ENCODE results near the gene KLHDC4. TPM values are rescaled to one million over a fixed set of nuclear protein-coding genes. Genes with fewer than 3 reads are reported as not detected.
"Not testable (repeated sequence)": the region's sequence is repeated elsewhere in the genome, so short reads cannot be mapped to it uniquely, and the experiment has no call there.

The KLHDC4 gene
- 11.6 and 23.7 TPM in 2 replicates for total RNA-seq (2014; rRNA removed; shearing (Covaris generic))

GRCh38 chr16:87765776-87766484 lies at the start of gene KLHDC4:
Gene KLHDC4, minus strand, starts transcription at chr16:87765986. Its CDS starts 96 bp downstream, at chr16:87765890.
- DNase-seq (ENCODE audit: low read depth): peak; percentile 86

DNA sequence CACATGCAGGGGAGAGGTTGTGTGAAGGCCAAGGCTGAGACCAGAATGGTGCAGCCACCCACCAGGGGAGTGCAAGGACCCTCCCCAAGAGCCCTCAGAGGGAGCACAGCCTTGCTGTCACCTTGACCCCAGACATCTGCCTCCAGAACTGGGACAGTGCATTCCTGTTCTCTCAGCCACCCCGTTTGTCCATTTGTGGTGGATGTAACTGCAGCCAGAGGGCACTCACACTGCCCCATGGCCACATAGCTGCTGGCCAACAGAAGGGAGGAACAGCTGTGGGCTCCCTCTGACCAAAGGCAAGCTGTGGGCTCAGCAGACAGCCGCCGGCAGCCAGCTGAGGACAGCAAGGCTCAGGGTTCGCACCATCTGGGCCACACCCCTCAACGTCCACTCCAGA lies 49.8 kb upstream of the KLHDC4 start:
- no peak for DNase-seq (ENCODE audit: low read depth)

GRCh38 chr16:87812200-87812656 lies 46.4 kb upstream of the KLHDC4 start:
- DNase-seq (ENCODE audit: low read depth): no peak

DNA sequence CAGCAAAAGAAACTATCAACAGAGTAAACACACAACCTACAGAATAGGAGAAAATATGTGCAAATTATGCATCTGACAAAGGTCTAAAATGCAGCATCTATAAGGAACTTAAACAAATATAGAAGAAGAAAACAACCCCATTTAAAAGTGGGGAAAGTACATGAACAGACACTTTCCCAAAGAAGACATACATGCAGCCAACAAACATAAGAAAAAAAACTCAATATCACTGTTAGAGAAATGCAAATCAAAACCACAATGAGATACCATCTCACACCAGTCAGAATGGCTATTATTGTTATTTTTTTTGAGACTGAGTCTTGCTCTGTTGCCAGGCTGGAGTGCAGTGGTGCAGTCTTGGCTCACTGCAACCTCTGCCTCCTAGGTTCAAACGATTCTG lies 45.7 kb upstream of the KLHDC4 start:
- not testable (repeated sequence) for DNase-seq (ENCODE audit: low read depth)

- peak; percentile 28 for DNase-seq (ENCODE audit: low read depth)
These were observed 43.5 kb upstream of the KLHDC4 start for GRCh38 chr16:87809150-87809902.

DNA sequence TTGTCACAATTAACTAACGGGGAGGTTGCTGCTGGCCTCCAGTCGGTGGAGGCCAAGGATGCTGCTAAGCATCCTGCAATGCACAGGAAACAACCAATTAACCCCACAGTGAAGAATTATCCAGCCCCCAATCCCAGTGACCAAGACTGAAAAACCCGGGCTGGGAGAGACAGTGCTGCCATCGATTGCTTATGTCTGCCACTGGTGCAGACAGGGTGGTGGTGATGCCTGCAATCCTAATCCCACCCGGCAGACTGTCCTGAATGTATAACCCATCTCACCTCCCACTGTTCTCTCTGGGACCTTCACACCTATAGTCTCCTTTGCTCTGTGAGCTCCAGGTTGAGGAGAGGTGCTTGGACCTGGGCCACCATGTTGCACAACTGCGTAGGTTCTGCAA lies 42.3 kb upstream of the KLHDC4 start:
- DNase-seq (ENCODE audit: low read depth): no peak

DNA sequence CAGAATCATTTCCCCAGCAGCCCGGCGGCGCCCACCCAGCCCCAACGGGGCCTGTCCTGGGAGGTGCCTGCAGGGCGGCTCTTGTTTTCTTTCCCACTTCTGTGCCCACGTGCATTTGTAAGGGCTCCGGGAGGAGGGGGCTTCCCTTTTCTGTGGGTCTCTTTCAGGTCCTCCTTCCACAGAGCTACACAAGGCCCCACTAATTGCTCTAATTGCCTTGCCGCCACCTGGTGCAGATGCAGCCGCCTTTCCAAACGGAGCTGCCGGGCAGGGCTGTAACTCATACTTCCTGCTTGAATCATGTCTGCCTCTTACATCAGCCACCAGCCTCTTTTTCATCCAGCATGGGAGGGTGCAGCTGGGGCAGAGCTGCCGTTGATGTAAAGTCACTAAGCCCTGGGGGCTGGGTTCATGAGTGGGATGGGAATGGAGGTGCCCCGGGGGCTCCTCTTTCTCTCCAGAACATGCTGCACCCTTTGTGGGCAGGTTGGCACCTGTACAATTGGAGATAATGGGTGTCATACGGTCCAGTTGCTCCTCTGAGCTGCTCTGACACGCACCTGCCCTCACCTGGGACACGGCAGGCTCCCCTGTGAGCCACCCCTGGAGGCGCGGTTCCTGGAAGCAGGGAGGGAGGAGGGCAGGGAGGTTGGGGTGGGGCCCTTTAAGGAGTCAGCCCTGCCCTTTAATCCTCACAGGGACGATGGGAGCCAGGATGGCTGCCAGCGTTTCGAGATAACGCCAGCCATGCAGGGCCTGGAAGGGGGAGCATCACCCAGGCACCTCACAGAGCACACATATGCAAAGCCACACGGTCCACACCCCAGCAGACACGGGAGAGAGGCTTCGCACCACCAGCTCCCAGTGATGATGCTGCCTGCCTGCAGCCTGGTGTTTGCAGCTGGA lies 41.1 kb upstream of the KLHDC4 start:
- peak; percentile 85 for DNase-seq (ENCODE audit: low read depth)

DNA sequence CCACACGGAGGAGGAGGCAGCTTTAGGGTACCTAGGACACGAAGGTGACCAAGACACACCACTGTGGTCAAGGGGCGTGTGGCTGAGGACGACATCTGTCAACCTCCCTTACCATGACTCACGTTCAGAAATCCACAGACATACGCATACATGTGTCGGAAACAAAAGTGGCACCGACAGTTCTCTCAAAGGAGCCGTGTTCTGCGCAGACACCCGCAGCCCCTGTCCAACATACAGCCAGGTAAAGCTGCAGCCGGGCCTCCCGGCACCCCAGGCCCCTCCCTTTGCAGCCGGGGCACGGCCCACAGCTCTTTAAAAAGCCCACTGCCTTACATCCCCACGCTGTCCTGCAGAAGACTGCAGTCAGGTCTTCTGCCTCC lies 40.5 kb upstream of the KLHDC4 start:
- DNase-seq (ENCODE audit: low read depth): peak; percentile 25

GRCh38 chr16:87803385-87803784 lies 37.6 kb upstream of the KLHDC4 start:
- no peak for DNase-seq (ENCODE audit: low read depth)

DNA sequence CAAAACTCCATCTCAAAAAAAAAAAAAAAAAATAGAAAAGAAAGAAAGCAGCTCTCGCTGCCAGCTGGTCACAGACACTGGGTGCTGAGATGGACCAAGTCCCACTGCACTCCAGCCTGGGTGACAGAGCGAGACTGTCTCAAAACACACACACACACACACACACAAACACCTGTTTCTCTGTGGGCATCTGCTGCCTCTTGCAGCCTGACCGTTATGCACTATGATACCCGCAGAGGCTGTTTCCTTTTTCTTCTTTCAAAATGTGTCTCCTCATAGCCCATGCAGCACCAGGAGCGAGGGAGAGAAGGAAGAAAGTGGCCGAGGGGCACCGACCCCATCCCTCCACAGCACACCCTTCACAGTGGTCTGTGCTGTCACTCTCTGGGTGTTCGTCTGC lies 36.9 kb upstream of the KLHDC4 start:
- no peak for DNase-seq (ENCODE audit: low read depth)

GRCh38 chr16:87801679-87802259 lies 36.0 kb upstream of the KLHDC4 start:
- DNase-seq (ENCODE audit: low read depth): no peak

- DNase-seq (ENCODE audit: low read depth): no peak
These were observed 34.7 kb upstream of the KLHDC4 start for GRCh38 chr16:87800497-87800896.

GRCh38 chr16:87795336-87795735 lies 29.6 kb upstream of the KLHDC4 start:
- DNase-seq (ENCODE audit: low read depth): no peak

DNA sequence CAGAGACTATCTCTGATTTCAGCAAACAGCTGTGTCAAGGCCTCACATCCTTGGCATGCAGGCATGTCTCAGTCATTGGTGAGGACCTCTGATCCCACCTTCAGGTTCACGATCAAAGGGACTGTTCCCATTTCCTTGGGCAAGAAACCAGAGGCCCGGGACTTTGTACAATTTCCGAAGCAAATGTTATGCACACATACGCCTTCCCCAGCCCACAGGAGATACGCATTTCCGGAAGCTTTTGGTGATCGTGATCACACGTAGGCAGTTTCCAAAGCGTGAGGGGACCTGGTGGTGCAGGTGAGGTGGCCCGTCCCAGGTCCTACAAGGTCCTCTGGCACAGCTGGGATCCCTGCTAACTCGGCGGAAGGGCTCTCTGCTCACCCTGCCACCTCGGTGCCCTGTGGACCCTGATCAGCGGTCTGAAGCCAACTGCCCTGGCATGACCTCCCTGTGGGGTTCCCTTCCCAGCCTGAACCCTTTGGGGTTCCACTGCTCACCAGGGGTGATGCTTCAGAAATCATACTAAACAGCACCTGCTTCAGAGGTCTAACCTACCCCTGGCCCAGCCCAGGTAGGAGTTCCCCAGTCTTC lies 28.8 kb upstream of the KLHDC4 start:
- no peak for DNase-seq (ENCODE audit: low read depth)

DNA sequence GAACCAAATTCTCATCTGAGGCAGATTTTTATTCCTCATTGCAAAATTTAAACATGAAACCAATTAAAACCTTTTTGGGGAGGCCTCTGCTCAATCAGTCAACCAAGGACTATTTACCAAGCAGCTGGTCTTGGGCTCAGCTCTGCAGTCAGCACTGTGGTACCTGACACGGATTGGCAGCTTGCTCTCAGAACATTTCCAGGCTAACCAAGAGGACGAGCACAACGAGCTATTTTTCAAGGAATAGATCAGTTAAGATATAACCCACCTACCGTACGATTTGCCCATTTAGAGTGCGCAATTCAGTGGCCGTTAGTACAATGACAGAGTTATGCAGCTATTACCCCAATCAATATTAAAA lies 26.4 kb upstream of the KLHDC4 start:
- no peak for DNase-seq (ENCODE audit: low read depth)

GRCh38 chr16:87791295-87792204 lies 25.8 kb upstream of the KLHDC4 start:
- no peak for DNase-seq (ENCODE audit: low read depth)

GRCh38 chr16:87790292-87791100 lies 24.7 kb upstream of the KLHDC4 start:
- peak; percentile 79 for DNase-seq (ENCODE audit: low read depth)

DNA sequence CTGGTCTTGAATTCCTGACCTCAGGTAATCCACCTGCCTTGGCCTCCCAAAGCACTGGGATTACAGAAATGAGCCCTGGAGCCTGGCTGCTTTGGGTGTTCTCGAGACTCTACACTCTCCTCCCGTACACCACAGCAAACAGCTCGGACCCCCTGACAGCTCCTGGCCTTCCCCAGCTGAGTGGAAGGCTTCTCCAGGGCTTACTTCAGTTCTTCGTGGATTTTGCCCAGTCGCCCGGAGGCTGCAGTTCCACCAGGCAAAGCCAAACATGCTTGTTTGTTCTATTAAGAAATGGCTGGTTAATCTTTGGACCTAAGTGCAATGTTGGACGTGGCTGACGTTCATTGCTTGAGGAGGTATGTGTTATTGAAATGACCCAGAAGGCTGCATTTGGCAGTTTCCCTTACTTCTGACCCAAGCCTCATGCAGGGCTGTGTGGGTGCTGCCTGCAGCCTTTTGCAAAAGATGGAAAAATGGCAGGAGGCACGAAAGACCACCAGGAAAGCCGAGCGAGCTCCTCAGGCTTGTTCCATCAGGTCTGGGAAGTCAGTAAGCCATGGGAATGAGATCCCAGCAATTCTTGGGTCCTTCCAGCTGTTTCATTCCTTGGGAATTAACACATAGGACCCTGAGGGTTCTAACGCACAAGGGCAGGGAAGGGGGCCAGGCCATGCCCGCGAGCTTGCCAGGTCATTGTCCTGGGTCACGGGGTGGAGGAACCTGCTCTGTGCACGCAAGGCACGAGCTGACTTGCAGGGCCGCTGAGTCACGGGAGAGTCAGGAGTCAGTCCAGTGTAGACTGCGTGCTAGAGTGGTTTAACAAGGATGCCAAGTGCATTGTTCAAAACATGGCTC lies 23.9 kb upstream of the KLHDC4 start:
- peak; percentile 87 for DNase-seq (ENCODE audit: low read depth)
